ENCODE measurements around the gene RPLP2. TPM values are rescaled to one million over a fixed set of nuclear protein-coding genes. Genes with fewer than 3 reads are reported as not detected.

The RPLP2 gene
- total and polyA plus RNA-seq, 2 experiments from 2014 or later = 401 to 468 TPM

- no peaks in the 10 kb centered on the region for H3K9me2 ChIP-seq (replicated peaks; ENCODE audit: insufficient read depth)
- WGBS (ENCODE audit: low lambda C conversion rate, missing lambda C conversion rate) = 92% methylated on average over 18 of the region's 31 CpGs
- no peaks in the 10 kb centered on the region for H3K9me3 ChIP-seq (ENCODE audit: low read depth)
- H3K79me2 ChIP-seq = peaks cover 6% of the 10 kb centered on the region
- no peak overlapping the region for H3K4me2 ChIP-seq
- no peaks in the 10 kb centered on the region for H4K20me1 ChIP-seq (ENCODE audit: insufficient read depth, poor library complexity, severe bottlenecking)
- no peak overlapping the region for H3K27ac ChIP-seq
- no peak overlapping the region for H3K4me3 ChIP-seq
- H3K4me1 ChIP-seq (ENCODE audit: insufficient read depth) = peaks cover 23% of the 10 kb centered on the region
- no peak overlapping the region for H2AFZ ChIP-seq
- no peaks in the 10 kb centered on the region for H3K36me3 ChIP-seq (replicated peaks; ENCODE audit: insufficient read depth, low read depth)
- no peak for DNase-seq (ENCODE audit: low spot score)
- no peaks in the 10 kb centered on the region for H3K27me3 ChIP-seq
- TF ChIP-seq EZH2phosphoT487 (IDR thresholded peaks at IDR 0.05; ENCODE audit: low read depth, severe bottlenecking, unreplicated experiment) = no peak
- TF ChIP-seq EZH2 (IDR thresholded peaks at IDR 0.05; ENCODE audit: borderline replicate concordance) = no peak
- no peak for TF ChIP-seq CTCF (IDR thresholded peaks at IDR 0.05; ENCODE audit: poor library complexity)
These were observed 15.6 kb upstream of the RPLP2 start for GRCh38 chr11:794013-794765.

- H3K27me3 ChIP-seq = no peaks in the 10 kb centered on the region
- H3K79me2 ChIP-seq = peaks cover 6% of the 10 kb centered on the region
- no peaks in the 10 kb centered on the region for H4K20me1 ChIP-seq (ENCODE audit: insufficient read depth, poor library complexity, severe bottlenecking)
- H3K9me3 ChIP-seq (ENCODE audit: low read depth) = no peaks in the 10 kb centered on the region
- no peak overlapping the region for H3K4me3 ChIP-seq
- WGBS (ENCODE audit: low lambda C conversion rate, missing lambda C conversion rate) = 81% methylated on average over 27 of the region's 38 CpGs
- H3K27ac ChIP-seq = peak overlapping the region; percentile 98
- no peak overlapping the region for H2AFZ ChIP-seq
- no peaks in the 10 kb centered on the region for H3K9me2 ChIP-seq (replicated peaks; ENCODE audit: insufficient read depth)
- peak overlapping the region; percentile 90 for H3K4me2 ChIP-seq
- no peak for DNase-seq (ENCODE audit: low spot score)
- H3K4me1 ChIP-seq (ENCODE audit: insufficient read depth) = peaks cover 23% of the 10 kb centered on the region
- TF ChIP-seq EZH2 (IDR thresholded peaks at IDR 0.05; ENCODE audit: borderline replicate concordance) = no peak
- TF ChIP-seq EZH2phosphoT487 (IDR thresholded peaks at IDR 0.05; ENCODE audit: low read depth, severe bottlenecking, unreplicated experiment) = no peak
- TF ChIP-seq CTCF (IDR thresholded peaks at IDR 0.05; ENCODE audit: poor library complexity) = no peak
- H3K36me3 ChIP-seq (replicated peaks; ENCODE audit: insufficient read depth, low read depth) = no peaks in the 10 kb centered on the region
These were observed 14.8 kb upstream of the RPLP2 start for GRCh38 chr11:794766-795633.

- peaks cover 6% of the 10 kb centered on the region for H3K79me2 ChIP-seq
- peaks cover 23% of the 10 kb centered on the region for H3K4me1 ChIP-seq (ENCODE audit: insufficient read depth)
- peak overlapping the region; percentile 98 for H3K27ac ChIP-seq
- TF ChIP-seq EZH2phosphoT487 (IDR thresholded peaks at IDR 0.05; ENCODE audit: low read depth, severe bottlenecking, unreplicated experiment) (no peak), EZH2 (IDR thresholded peaks at IDR 0.05; ENCODE audit: borderline replicate concordance) (no peak), CTCF (IDR thresholded peaks at IDR 0.05; ENCODE audit: poor library complexity) (no peak)
- no peaks in the 10 kb centered on the region for H3K9me2 ChIP-seq (replicated peaks; ENCODE audit: insufficient read depth)
- DNase-seq (ENCODE audit: low spot score) = peak; percentile 83
- WGBS (ENCODE audit: low lambda C conversion rate, missing lambda C conversion rate) = 27% methylated on average over 18 of the region's 26 CpGs
- no peak overlapping the region for H2AFZ ChIP-seq
- H3K4me2 ChIP-seq = peak overlapping the region; percentile 90
- no peaks in the 10 kb centered on the region for H3K9me3 ChIP-seq (ENCODE audit: low read depth)
- H3K27me3 ChIP-seq = no peaks in the 10 kb centered on the region
- peak overlapping the region; percentile 20 for H3K4me3 ChIP-seq
- no peaks in the 10 kb centered on the region for H4K20me1 ChIP-seq (ENCODE audit: insufficient read depth, poor library complexity, severe bottlenecking)
- no peaks in the 10 kb centered on the region for H3K36me3 ChIP-seq (replicated peaks; ENCODE audit: insufficient read depth, low read depth)
These were observed 13.9 kb upstream of the RPLP2 start for GRCh38 chr11:795634-796564.
